H9 (cell line): ENCODE data around the gene BRCC3. TPM values are rescaled to one million over a fixed set of nuclear protein-coding genes. Genes with fewer than 3 reads are reported as not detected.

Experiments used
- DNase-seq: peaks from one replicate; pipeline ENCODE4 v3.0.0-alpha.2; 2017
- H2AFZ ChIP-seq: one replicate; pipeline ENCODE4 v1.6.1; 2013; ENCODE audit warnings: mild to moderate bottlenecking, low read length, control low read depth, moderate library complexity
- H2AK5ac ChIP-seq: 2 replicates; pipeline ENCODE4 v1.6.1; 2013; ENCODE audit warnings: low read length, control low read depth, mixed read lengths; ENCODE audit not compliant: insufficient read length
- H2BK120ac ChIP-seq: one replicate; pipeline ENCODE4 v1.6.1; 2013; ENCODE audit warnings: low read depth, mild to moderate bottlenecking, low read length, control low read depth, inconsistent platforms; ENCODE audit not compliant: poor library complexity, severe bottlenecking
- H2BK12ac ChIP-seq: 2 replicates; pipeline ENCODE4 v1.6.1; 2013; ENCODE audit warnings: low read length, control low read depth, mixed read lengths, low read depth; ENCODE audit not compliant: insufficient read length
- H2BK15ac ChIP-seq: 2 replicates; pipeline ENCODE4 v1.6.1; 2013; ENCODE audit warnings: low read depth, low read length, control low read depth
- H2BK20ac ChIP-seq: one replicate; pipeline ENCODE4 v1.6.1; 2013; ENCODE audit warnings: low read depth, mild to moderate bottlenecking, low read length, control low read depth, inconsistent platforms; ENCODE audit not compliant: poor library complexity, severe bottlenecking
- H2BK5ac ChIP-seq: 2 replicates; pipeline ENCODE4 v1.6.1; 2013; ENCODE audit warnings: low read length, control low read depth, mixed read lengths; ENCODE audit not compliant: insufficient read length
- H3K14ac ChIP-seq: 2 replicates; pipeline ENCODE4 v1.6.1; 2013; ENCODE audit warnings: low read length, control low read depth; ENCODE audit not compliant: insufficient read depth
- H3K18ac ChIP-seq: 2 replicates; pipeline ENCODE4 v1.6.1; 2013; ENCODE audit warnings: low read depth, mild to moderate bottlenecking, mixed read lengths, low read length, control low read depth; ENCODE audit not compliant: insufficient read length
- H3K23ac ChIP-seq: 2 replicates; pipeline ENCODE4 v1.6.1; 2013; ENCODE audit warnings: low read length, control low read depth, mixed read lengths, low read depth; ENCODE audit not compliant: insufficient read length
- H3K23me2 ChIP-seq: 2 replicates; pipeline ENCODE4 v1.6.1; 2013; ENCODE audit warnings: low read depth, mild to moderate bottlenecking, mixed read lengths, low read length, control low read depth; ENCODE audit not compliant: insufficient read length, poor library complexity, severe bottlenecking
- H3K27ac ChIP-seq: 2 replicates; pipeline ENCODE4 v1.5.1; 2013; ENCODE audit warnings: low read length, control low read depth, mixed read lengths, low read depth; ENCODE audit not compliant: insufficient read length
- H3K27me3 ChIP-seq: 2 replicates; pipeline ENCODE4 v1.6.1; 2013; ENCODE audit warnings: low read length, control low read depth, inconsistent platforms; ENCODE audit not compliant: insufficient read depth
- H3K4ac ChIP-seq: 2 replicates; pipeline ENCODE4 v1.6.1; 2013; ENCODE audit warnings: low read depth, mild to moderate bottlenecking, control low read depth, inconsistent platforms, low read length, moderate library complexity
- H3K4me1 ChIP-seq: 2 replicates; pipeline ENCODE4 v1.6.1; 2013; ENCODE audit warnings: low read length, control low read depth, inconsistent platforms; ENCODE audit not compliant: insufficient read depth
- H3K4me2 ChIP-seq: 2 replicates; pipeline ENCODE4 v1.6.1; 2013; ENCODE audit warnings: low read length, control low read depth, mixed read lengths; ENCODE audit not compliant: insufficient read length, insufficient read depth
- H3K56ac ChIP-seq: 2 replicates; pipeline ENCODE4 v1.6.1; 2013; ENCODE audit warnings: low read depth, mild to moderate bottlenecking, mixed read lengths, low read length, control low read depth; ENCODE audit not compliant: insufficient read length
- H3K79me1 ChIP-seq: 2 replicates; pipeline ENCODE4 v1.6.1; 2013; ENCODE audit warnings: low read depth, mild to moderate bottlenecking, moderate library complexity, low read length, control low read depth, inconsistent platforms; ENCODE audit not compliant: insufficient read depth, poor library complexity, severe bottlenecking
- H3K79me2 ChIP-seq: 2 replicates; pipeline ENCODE4 v1.6.1; 2013; ENCODE audit warnings: low read length, control low read depth, inconsistent platforms; ENCODE audit not compliant: insufficient read depth
- H3K9ac ChIP-seq: 2 replicates; pipeline ENCODE4 v1.6.1; 2013; ENCODE audit warnings: low read length, control low read depth, mixed read lengths; ENCODE audit not compliant: insufficient read length; ENCODE audit errors: extremely low read depth
- H3K9me3 ChIP-seq: one replicate; pipeline ENCODE4 v1.6.1; 2013; ENCODE audit warnings: low read depth, low read length, inconsistent platforms; ENCODE audit not compliant: control insufficient read depth
- H3T11ph ChIP-seq: one replicate; pipeline ENCODE4 v1.6.1; 2013; ENCODE audit warnings: mild to moderate bottlenecking, low read length, control low read depth, inconsistent platforms
- H4K20me1 ChIP-seq: one replicate; pipeline ENCODE4 v1.6.1; 2013; ENCODE audit not compliant: control insufficient read depth, insufficient read length, insufficient read depth
- H4K5ac ChIP-seq: 2 replicates; pipeline ENCODE4 v1.6.1; 2013; ENCODE audit warnings: low read depth, mild to moderate bottlenecking, mixed read lengths, low read length, control low read depth; ENCODE audit not compliant: insufficient read length
- H4K8ac ChIP-seq: replicated peaks from 2 replicates; pipeline ENCODE4 v1.6.1; 2013; ENCODE audit warnings: low read length, control low read depth, mixed read lengths, low read depth; ENCODE audit not compliant: insufficient read length
- H4K91ac ChIP-seq: 2 replicates; pipeline ENCODE4 v1.6.1; 2013; ENCODE audit warnings: low read depth, mild to moderate bottlenecking, moderate library complexity, mixed read lengths, low read length, control low read depth; ENCODE audit not compliant: insufficient read length
- H3K27ac Mint-ChIP-seq, 3 experiments: 2 replicates in 2 of 3; 3 replicates in 1 of 3; pipeline ENCODE4 v1.8.0; 2020 to 2021; ENCODE audit warnings: mixed read lengths in 3 of 3, mild to moderate bottlenecking in 1 of 3, moderate library complexity in 1 of 3
- H3K27me3 Mint-ChIP-seq: 2 replicates; pipeline ENCODE4 v1.8.0; 2021; ENCODE audit warnings: low read depth, mild to moderate bottlenecking, moderate library complexity, mixed read lengths
- H3K36me3 Mint-ChIP-seq, 3 experiments: 2 replicates in 2 of 3; 3 replicates in 1 of 3; pipeline ENCODE4 v1.8.0; 2020 to 2021; ENCODE audit warnings: low read depth in 3 of 3, mixed read lengths in 3 of 3; ENCODE audit not compliant: insufficient read depth in 1 of 3
- H3K4me1 Mint-ChIP-seq, 2 experiments: 2 replicates each; pipeline ENCODE4 v1.8.0; 2020; ENCODE audit warnings: mixed read lengths in 2 of 2
- H3K4me3 Mint-ChIP-seq, 2 experiments: 2 replicates in 1 of 2; 3 replicates in 1 of 2; pipeline ENCODE4 v1.8.0; 2020 to 2021; ENCODE audit warnings: mild to moderate bottlenecking in 2 of 2, mixed read lengths in 2 of 2, moderate library complexity in 1 of 2
- H3K9me3 Mint-ChIP-seq, 2 experiments: 2 replicates in 1 of 2; 3 replicates in 1 of 2; pipeline ENCODE4 v1.8.0; 2020; ENCODE audit warnings: mild to moderate bottlenecking in 2 of 2, mixed read lengths in 2 of 2, moderate library complexity in 1 of 2
- WGBS: extraction: QIAGEN DNeasy Blood & Tissue Kit; methylation state at CpG from one replicate; pipeline ENCODE4 v1.1.7; 2013; ENCODE audit warnings: missing lambda C conversion rate, low lambda C conversion rate, mixed read lengths; ENCODE audit not compliant: insufficient read length; ENCODE audit errors: extremely low coverage; 5-methylcytosine and 5-hydroxymethylcytosine counted together
- total RNA-seq: library from RNA; stranded (reverse); gene quantifications from 2 replicates; pipeline ENCODE4 v1.2.1, GENCODE V29; 2021
- TF ChIP-seq, protein P1 (sequence below): fragments of 200-600 bp; sonication (generic); conservative IDR thresholded peaks from 3 replicates; pipeline ENCODE4 v1.8.0; 2021; ENCODE audit warnings: antibody characterized with exemption, mild to moderate bottlenecking

The BRCC3 gene
- total RNA-seq, 1 experiment from 2014 or later: 27.3 TPM

DNA sequence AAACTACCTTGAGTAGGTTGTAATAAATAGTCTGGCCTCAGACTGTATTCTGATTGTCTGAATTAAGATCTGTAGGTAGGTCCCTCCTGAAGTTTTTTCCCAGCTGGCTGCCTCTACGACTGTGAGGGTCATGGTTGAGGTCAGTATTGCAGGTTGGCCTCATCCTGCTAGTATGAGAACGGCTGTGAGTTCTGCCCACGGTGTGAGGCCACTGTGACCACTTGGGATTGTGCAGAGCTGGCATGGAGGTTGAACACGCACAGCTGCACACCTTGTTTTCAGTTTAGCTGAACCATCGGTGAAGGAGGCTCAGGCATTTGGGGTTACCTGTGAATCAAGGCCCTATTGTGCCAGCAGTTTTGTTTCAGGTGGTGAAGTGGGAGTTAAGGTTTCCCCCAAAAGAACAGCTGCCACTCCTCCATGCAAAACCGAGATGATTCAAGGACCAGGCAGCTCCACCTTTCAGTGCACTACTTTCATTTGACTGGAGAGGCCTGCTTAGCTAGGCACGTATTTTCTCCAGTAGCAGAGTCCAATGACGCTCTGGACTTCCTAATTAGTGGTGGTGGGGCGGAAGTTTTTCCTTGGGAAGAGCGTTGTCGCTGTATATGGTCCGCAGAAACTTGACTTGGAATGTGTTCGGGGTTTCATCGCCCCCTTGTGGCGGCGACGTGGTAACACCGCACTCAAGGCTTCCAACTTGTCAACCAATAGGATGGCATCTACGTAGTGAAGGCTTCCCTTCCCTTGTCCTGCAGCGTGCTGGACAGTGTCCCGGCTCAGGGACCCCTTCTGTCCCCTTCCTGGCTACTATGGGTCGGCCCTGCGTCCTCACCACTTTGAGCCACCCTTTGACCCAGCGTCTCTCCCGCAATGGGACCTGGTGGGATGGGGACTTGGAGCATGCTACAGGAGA is 14.2 kb upstream of the BRCC3 start:
- no peak overlapping the region for H4K8ac ChIP-seq
- no peak overlapping the region for H2BK15ac ChIP-seq
- H3K27ac ChIP-seq: no peak overlapping the region
- no peak overlapping the region for H2AK5ac ChIP-seq
- H3K4ac ChIP-seq: no peak overlapping the region
- no peak overlapping the region for H2BK20ac ChIP-seq
- peak; percentile 79 for DNase-seq
- H3K4me1 Mint-ChIP-seq: 0 out of 4 replicates have a peak, but pooled peaks cover 0 to 4% of the 10 kb centered on the region in 2 experiments
- H2BK12ac ChIP-seq: no peak overlapping the region
- H3T11ph ChIP-seq: no peak overlapping the region
- H3K9ac ChIP-seq: no peak overlapping the region
- H4K91ac ChIP-seq: no peak overlapping the region
- H3K14ac ChIP-seq: no peak overlapping the region
- no peak overlapping the region for H2BK120ac ChIP-seq
- H3K79me1 ChIP-seq: no peaks in the 10 kb centered on the region
- no peaks in the 10 kb centered on the region for H3K27me3 ChIP-seq
- H3K36me3 Mint-ChIP-seq: peaks cover 0 to 23% (median 7%) of the 10 kb centered on the region in 3 experiments; a peak in 4 of 7 replicates
- H3K27ac Mint-ChIP-seq: peak overlapping the region in 1 of 3 experiments; percentile 34; a peak in 2 of 7 replicates
- peaks cover 47 to 57% of the 10 kb centered on the region in 2 experiments for H3K9me3 Mint-ChIP-seq
- no peaks in the 10 kb centered on the region for H3K27me3 Mint-ChIP-seq
- H3K23me2 ChIP-seq: no peaks in the 10 kb centered on the region
- no peaks in the 10 kb centered on the region for H4K20me1 ChIP-seq
- no peak overlapping the region for H2AFZ ChIP-seq
- H3K23ac ChIP-seq: no peak overlapping the region
- whole genome bisulfite sequencing: no CpG with 5 or more reads among the region's 25 CpGs
- H3K79me2 ChIP-seq: no peaks in the 10 kb centered on the region
- H3K4me1 ChIP-seq: no peaks in the 10 kb centered on the region
- no peak overlapping the region for H4K5ac ChIP-seq
- no peak overlapping the region for H2BK5ac ChIP-seq
- H3K4me3 Mint-ChIP-seq: peak overlapping the region; percentile 32 to 42; a peak in 3 of 5 replicates
- H3K4me2 ChIP-seq: peak overlapping the region; percentile 14
- no peak overlapping the region for H3K56ac ChIP-seq
- TF ChIP-seq, protein P1, sequence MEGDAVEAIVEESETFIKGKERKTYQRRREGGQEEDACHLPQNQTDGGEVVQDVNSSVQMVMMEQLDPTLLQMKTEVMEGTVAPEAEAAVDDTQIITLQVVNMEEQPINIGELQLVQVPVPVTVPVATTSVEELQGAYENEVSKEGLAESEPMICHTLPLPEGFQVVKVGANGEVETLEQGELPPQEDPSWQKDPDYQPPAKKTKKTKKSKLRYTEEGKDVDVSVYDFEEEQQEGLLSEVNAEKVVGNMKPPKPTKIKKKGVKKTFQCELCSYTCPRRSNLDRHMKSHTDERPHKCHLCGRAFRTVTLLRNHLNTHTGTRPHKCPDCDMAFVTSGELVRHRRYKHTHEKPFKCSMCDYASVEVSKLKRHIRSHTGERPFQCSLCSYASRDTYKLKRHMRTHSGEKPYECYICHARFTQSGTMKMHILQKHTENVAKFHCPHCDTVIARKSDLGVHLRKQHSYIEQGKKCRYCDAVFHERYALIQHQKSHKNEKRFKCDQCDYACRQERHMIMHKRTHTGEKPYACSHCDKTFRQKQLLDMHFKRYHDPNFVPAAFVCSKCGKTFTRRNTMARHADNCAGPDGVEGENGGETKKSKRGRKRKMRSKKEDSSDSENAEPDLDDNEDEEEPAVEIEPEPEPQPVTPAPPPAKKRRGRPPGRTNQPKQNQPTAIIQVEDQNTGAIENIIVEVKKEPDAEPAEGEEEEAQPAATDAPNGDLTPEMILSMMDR: peak; percentile 78
- peaks cover 10% of the 10 kb centered on the region for H3K9me3 ChIP-seq
- H3K18ac ChIP-seq: no peak overlapping the region
